GM12892 (cell line): ENCODE data around the gene CEMIP.

Experiments
- POLR2A ChIP-seq: IDR thresholded peaks from 2 replicates; pipeline ENCODE4 v1.6.1; 2011; ENCODE audit warnings: low read depth, low read length, control low read depth
- POLR2AphosphoS5 ChIP-seq: IDR thresholded peaks from 2 replicates; pipeline ENCODE4 v1.6.1; 2011; ENCODE audit warnings: low read depth, low read length, control low read depth
- TAF1 ChIP-seq: IDR thresholded peaks from 2 replicates; pipeline ENCODE4 v1.6.1; 2011; ENCODE audit warnings: low read depth, mild to moderate bottlenecking, control low read depth, low read length, borderline replicate concordance

DNA sequence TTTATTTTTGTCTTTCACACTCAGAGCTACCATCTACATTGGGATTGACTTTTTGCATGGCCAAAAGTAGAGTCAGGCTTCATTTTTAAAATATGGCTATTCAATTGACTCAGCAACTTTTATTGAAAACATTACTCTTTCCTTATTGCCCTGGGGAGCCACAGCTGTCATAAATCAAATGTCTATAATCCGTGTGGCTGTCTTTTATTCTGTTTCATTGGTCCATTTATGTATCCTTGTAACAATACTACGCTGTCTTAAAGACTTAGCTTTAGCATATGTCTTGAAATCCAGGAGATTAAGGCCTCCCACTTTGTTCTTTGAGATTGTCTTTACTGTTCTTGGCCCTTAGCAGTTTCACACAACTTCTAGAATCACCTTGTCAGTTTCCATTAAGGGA is 55.2 kb downstream of the CEMIP start:
- TF ChIP-seq POLR2AphosphoS5 = no peak
- no peak for TF ChIP-seq POLR2A
- no peak for TF ChIP-seq TAF1
